ENCODE data around the gene SLC2A4.

Gene SLC2A4

GRCh38 chr17:7253082-7253481 lies 28.4 kb upstream of the SLC2A4 start:
- in situ Hi-C loops (cut with MboI; ENCODE audit: low sequenced_read_pairs, unreplicated experiment), result no loop called here
- TF ChIP-seq CTCF (IDR thresholded peaks at IDR 0.05; ENCODE audit: borderline replicate concordance, control extremely low read depth, extremely low read depth, insufficient read depth, missing control alignments), result no peak
- DNase-seq (ENCODE audit: low spot score), result no peak

- DNase-seq (ENCODE audit: low spot score), result no peak
- in situ Hi-C loops (cut with MboI; ENCODE audit: low sequenced_read_pairs, unreplicated experiment), result no loop called here
- no peak for TF ChIP-seq CTCF (IDR thresholded peaks at IDR 0.05; ENCODE audit: borderline replicate concordance, control extremely low read depth, extremely low read depth, insufficient read depth, missing control alignments)
Measured at GRCh38 chr17:7254511-7254910, 27.0 kb upstream of the SLC2A4 start.

- no peak for DNase-seq (ENCODE audit: low spot score)
- in situ Hi-C loops (cut with MboI; ENCODE audit: low sequenced_read_pairs, unreplicated experiment), result no loop called here
- no peak for TF ChIP-seq CTCF (IDR thresholded peaks at IDR 0.05; ENCODE audit: borderline replicate concordance, control extremely low read depth, extremely low read depth, insufficient read depth, missing control alignments)
Measured at GRCh38 chr17:7256766-7257456, 24.6 kb upstream of the SLC2A4 start.

GRCh38 chr17:7258731-7259554 lies 22.6 kb upstream of the SLC2A4 start:
- DNase-seq (ENCODE audit: low spot score), result no peak
- in situ Hi-C loops (cut with MboI; ENCODE audit: low sequenced_read_pairs, unreplicated experiment), result no loop called here
- TF ChIP-seq CTCF (IDR thresholded peaks at IDR 0.05; ENCODE audit: borderline replicate concordance, control extremely low read depth, extremely low read depth, insufficient read depth, missing control alignments), result no peak

GRCh38 chr17:7259555-7259889 lies 22.0 kb upstream of the SLC2A4 start:
- TF ChIP-seq CTCF (IDR thresholded peaks at IDR 0.05; ENCODE audit: borderline replicate concordance, control extremely low read depth, extremely low read depth, insufficient read depth, missing control alignments), result no peak
- in situ Hi-C loops (cut with MboI; ENCODE audit: low sequenced_read_pairs, unreplicated experiment), result no loop called here
- DNase-seq (ENCODE audit: low spot score), result no peak

GRCh38 chr17:7260151-7260550 lies 21.4 kb upstream of the SLC2A4 start:
- no peak for DNase-seq (ENCODE audit: low spot score)
- TF ChIP-seq CTCF (IDR thresholded peaks at IDR 0.05; ENCODE audit: borderline replicate concordance, control extremely low read depth, extremely low read depth, insufficient read depth, missing control alignments), result no peak
- in situ Hi-C loops (cut with MboI; ENCODE audit: low sequenced_read_pairs, unreplicated experiment), result no loop called here

All from GM13976 (cell line).